ENCODE measurements around the gene BTNL9. TPM values are rescaled to one million over a fixed set of nuclear protein-coding genes. Genes with fewer than 3 reads are reported as not detected.

BTNL9 gene
- total RNA-seq, 1 donor from 2014 or later: 0.24 TPM

- Histone ChIP-seq H2AFZ (replicated peaks) (no peak overlapping the region), H3K27me3 (peaks cover 88% of the 10 kb centered on the region), H3K4me2 (no peak overlapping the region), H3K9ac (no peak overlapping the region), H3K27ac (no peak overlapping the region), H3F3A (ENCODE audit: low read depth) (peaks cover 4% of the 10 kb centered on the region), H3K9me3 (ENCODE audit: low read depth) (no peaks in the 10 kb centered on the region), H3K36me3 (no peaks in the 10 kb centered on the region), H3K79me2 (ENCODE audit: low read depth) (no peaks in the 10 kb centered on the region), H3K4me3 (no peak overlapping the region), H3K4me1 (no peaks in the 10 kb centered on the region), H4K20me1 (ENCODE audit: low read depth) (no peaks in the 10 kb centered on the region)
- Mint-ChIP-seq H3K36me3 (no peaks in the 10 kb centered on the region), H3K4me3 (peak overlapping the region; percentile 10), H3K4me1 (peaks cover 4% of the 10 kb centered on the region), H3K27me3 (ENCODE audit: insufficient read depth, low read depth) (peaks cover 49% of the 10 kb centered on the region), H3K27ac (no peak overlapping the region), H3K9me3 (peaks cover 4% of the 10 kb centered on the region)
- no peak for DNase-seq (ENCODE audit: low spot score)
- TF ChIP-seq EZH2 (IDR thresholded peaks at IDR 0.05) (no peak), EZH2phosphoT487 (IDR thresholded peaks at IDR 0.05) (no peak)
- TF ChIP-seq, protein P1, sequence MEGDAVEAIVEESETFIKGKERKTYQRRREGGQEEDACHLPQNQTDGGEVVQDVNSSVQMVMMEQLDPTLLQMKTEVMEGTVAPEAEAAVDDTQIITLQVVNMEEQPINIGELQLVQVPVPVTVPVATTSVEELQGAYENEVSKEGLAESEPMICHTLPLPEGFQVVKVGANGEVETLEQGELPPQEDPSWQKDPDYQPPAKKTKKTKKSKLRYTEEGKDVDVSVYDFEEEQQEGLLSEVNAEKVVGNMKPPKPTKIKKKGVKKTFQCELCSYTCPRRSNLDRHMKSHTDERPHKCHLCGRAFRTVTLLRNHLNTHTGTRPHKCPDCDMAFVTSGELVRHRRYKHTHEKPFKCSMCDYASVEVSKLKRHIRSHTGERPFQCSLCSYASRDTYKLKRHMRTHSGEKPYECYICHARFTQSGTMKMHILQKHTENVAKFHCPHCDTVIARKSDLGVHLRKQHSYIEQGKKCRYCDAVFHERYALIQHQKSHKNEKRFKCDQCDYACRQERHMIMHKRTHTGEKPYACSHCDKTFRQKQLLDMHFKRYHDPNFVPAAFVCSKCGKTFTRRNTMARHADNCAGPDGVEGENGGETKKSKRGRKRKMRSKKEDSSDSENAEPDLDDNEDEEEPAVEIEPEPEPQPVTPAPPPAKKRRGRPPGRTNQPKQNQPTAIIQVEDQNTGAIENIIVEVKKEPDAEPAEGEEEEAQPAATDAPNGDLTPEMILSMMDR (IDR thresholded peaks at IDR 0.05): no peak
These were observed 68.6 kb downstream of the BTNL9 start for GRCh38 chr5:181108578-181109165.

- Histone ChIP-seq H3K9ac (no peak overlapping the region), H2AFZ (replicated peaks) (peak overlapping the region; percentile 10), H3K79me2 (ENCODE audit: low read depth) (no peaks in the 10 kb centered on the region), H3K4me1 (no peaks in the 10 kb centered on the region), H3K36me3 (no peaks in the 10 kb centered on the region), H4K20me1 (ENCODE audit: low read depth) (no peaks in the 10 kb centered on the region), H3K27ac (no peak overlapping the region), H3K27me3 (peaks cover 90% of the 10 kb centered on the region), H3F3A (ENCODE audit: low read depth) (no peaks in the 10 kb centered on the region), H3K4me2 (no peak overlapping the region), H3K4me3 (no peak overlapping the region), H3K9me3 (ENCODE audit: low read depth) (no peaks in the 10 kb centered on the region)
- TF ChIP-seq, protein P1 (IDR thresholded peaks at IDR 0.05): no peak
- no peak for TF ChIP-seq EZH2phosphoT487 (IDR thresholded peaks at IDR 0.05)
- TF ChIP-seq EZH2 (IDR thresholded peaks at IDR 0.05): no peak
- peak; percentile 58 for DNase-seq (ENCODE audit: low spot score)
- no peaks in the 10 kb centered on the region for H3K4me1 Mint-ChIP-seq
- H3K9me3 Mint-ChIP-seq: peaks cover 8% of the 10 kb centered on the region
- H3K4me3 Mint-ChIP-seq: no peak overlapping the region
- H3K36me3 Mint-ChIP-seq: peaks cover 2% of the 10 kb centered on the region
- no peak overlapping the region for H3K27ac Mint-ChIP-seq
- H3K27me3 Mint-ChIP-seq (ENCODE audit: insufficient read depth, low read depth): peaks cover 50% of the 10 kb centered on the region
These were observed 69.5 kb downstream of the BTNL9 start for GRCh38 chr5:181109489-181110013.

- peaks cover 90% of the 10 kb centered on the region for H3K27me3 ChIP-seq
These were observed 70.9 kb downstream of the BTNL9 start for GRCh38 chr5:181111010-181111409.

More at GRCh38 chr5:181111010-181111409, 70.9 kb downstream of the BTNL9 start:
- no peak overlapping the region for H3K9ac ChIP-seq
- H3K9me3 ChIP-seq (ENCODE audit: low read depth): no peaks in the 10 kb centered on the region
- no peaks in the 10 kb centered on the region for H3K79me2 ChIP-seq (ENCODE audit: low read depth)
- TF ChIP-seq EZH2 (IDR thresholded peaks at IDR 0.05) (no peak), EZH2phosphoT487 (IDR thresholded peaks at IDR 0.05) (no peak)
- TF ChIP-seq, protein P1 (IDR thresholded peaks at IDR 0.05): no peak
- H3K4me1 ChIP-seq: no peaks in the 10 kb centered on the region
- H3K4me2 ChIP-seq: no peak overlapping the region
- H3F3A ChIP-seq (ENCODE audit: low read depth): no peaks in the 10 kb centered on the region
- H3K27ac ChIP-seq: no peak overlapping the region
- Mint-ChIP-seq H3K27ac (no peak overlapping the region), H3K27me3 (ENCODE audit: insufficient read depth, low read depth) (peaks cover 54% of the 10 kb centered on the region), H3K4me1 (peaks cover 2% of the 10 kb centered on the region), H3K4me3 (no peak overlapping the region), H3K36me3 (peaks cover 2% of the 10 kb centered on the region), H3K9me3 (peaks cover 16% of the 10 kb centered on the region)
- no peak for DNase-seq (ENCODE audit: low spot score)
- H3K4me3 ChIP-seq: no peak overlapping the region
- no peaks in the 10 kb centered on the region for H3K36me3 ChIP-seq
- H2AFZ ChIP-seq (replicated peaks): no peak overlapping the region
- no peaks in the 10 kb centered on the region for H4K20me1 ChIP-seq (ENCODE audit: low read depth)

Small RNA genes within 50 kb of the gene (microRNA-seq; reads per million reads assigned to microRNA genes)
- not detected for gene MIR8089

Small RNA genes within 50 kb of the gene (small RNA-seq; reads per million reads assigned to genes)
- gene MIR8089: not detected
- not detected for gene RNU6-1036P

Other genes with a start within 250 kb of the BTNL9 start
- gene MGAT1, start 237.5 kb upstream of the BTNL9 start, total RNA-seq (ENCODE audit: low replicate concordance): 31.8 and 67.8 TPM in 2 replicates
- 47.2 and 65.4 TPM in 2 replicates for gene ZFP62, start 179.0 kb upstream of the BTNL9 start, total RNA-seq (ENCODE audit: low replicate concordance)
- gene BTNL8, start 141.1 kb upstream of the BTNL9 start, total RNA-seq (ENCODE audit: low replicate concordance): 0.22 and 0.34 TPM in 2 replicates
- gene BTNL3, start 51.4 kb upstream of the BTNL9 start, total RNA-seq (ENCODE audit: low replicate concordance): 0.34 TPM in 1 of 2 replicates, not detected in the other
- gene OR2V1, start 90.9 kb downstream of the BTNL9 start, total RNA-seq (ENCODE audit: low replicate concordance): not detected in 2 replicates
- not detected in 2 replicates for gene OR2V2, start 107.3 kb downstream of the BTNL9 start, total RNA-seq (ENCODE audit: low replicate concordance)
- gene TRIM7, start 164.9 kb downstream of the BTNL9 start, total RNA-seq (ENCODE audit: low replicate concordance): not detected in 2 replicates
- gene TRIM41, start 183.0 kb downstream of the BTNL9 start, total RNA-seq (ENCODE audit: low replicate concordance): 8.1 and 24.2 TPM in 2 replicates
- 2,816 and 3,567 TPM in 2 replicates for gene RACK1, start 203.6 kb downstream of the BTNL9 start, total RNA-seq (ENCODE audit: low replicate concordance)
- 7.9 and 9.4 TPM in 2 replicates for gene TRIM52, start 220.9 kb downstream of the BTNL9 start, total RNA-seq (ENCODE audit: low replicate concordance)